Measurements from ENCODE around the gene NLRP8. TPM values are rescaled to one million over a fixed set of nuclear protein-coding genes. Genes with fewer than 3 reads are reported as not detected.

NLRP8 gene
- total and polyA plus RNA-seq, 10 of the 15 experiments (the other 5 are each of a cell fraction or from before 2014, with no cell fraction given): 0.04 TPM; not detected in 9

- 30% methylated on average over 9 of the region's 9 CpGs for WGBS (ENCODE audit: insufficient coverage, insufficient replicate concordance, low lambda C conversion rate, missing lambda C conversion rate)
- RAD21 ChIA-PET (ENCODE audit: unreplicated experiment): no interaction called here
- H3K27me3 ChIP-seq (replicated peaks in 1 of 2; ENCODE audit: control insufficient read depth in 2 of 2, insufficient read depth in 2 of 2, low read length in 1 of 2): no peaks in the 10 kb centered on the region
- no peak overlapping the region for H2AFZ ChIP-seq (ENCODE audit: control insufficient read depth, low read depth, low read length)
- H3K4me1 ChIP-seq (ENCODE audit: control insufficient read depth, insufficient read depth, low read length): no peaks in the 10 kb centered on the region
- no peaks in the 10 kb centered on the region; the same call in 2 of the 3 replicates for H3K9me3 ChIP-seq (replicated peaks; ENCODE audit: control insufficient read depth, insufficient read depth, low read length)
- H3K9ac ChIP-seq (ENCODE audit: control insufficient read depth, insufficient read depth, low read length): no peak overlapping the region
- H3K4me3 ChIP-seq: no peak overlapping the region
- H3K36me3 ChIP-seq (ENCODE audit: control insufficient read depth in 2 of 2, insufficient read depth in 2 of 2, low read length in 1 of 2): no peaks in the 10 kb centered on the region
- DNase-seq (ENCODE audit: low read depth, low spot score) (no peak), ATAC-seq (no peak), FAIRE-seq (no peak)
- SMC1A ChIA-PET (ENCODE audit: uncharacterized antibody, unreplicated experiment): no interaction called here
- H3K79me2 ChIP-seq (ENCODE audit: control insufficient read depth, insufficient read depth, low read length): no peaks in the 10 kb centered on the region
- BruUV-seq (replicated peaks): no TSS peak
- POLR2A ChIA-PET: no interaction called here
- TF ChIP-seq CHD1 (IDR thresholded peaks at IDR 0.05; ENCODE audit: low read depth, low read length) (no peak), CREB1 (IDR thresholded peaks at IDR 0.05; ENCODE audit: low read depth) (no peak)
- H3K27ac ChIP-seq (ENCODE audit: control insufficient read depth, insufficient read depth): no peak overlapping the region
- H4K20me1 ChIP-seq (ENCODE audit: control insufficient read depth, insufficient read depth): no peaks in the 10 kb centered on the region
- intact Hi-C loops (cut with micrococcal nuclease; ENCODE audit: unreplicated experiment) (no loop called here), in situ Hi-C loops (cut with MboI) (no loop called here)
- no peak overlapping the region for H3K4me2 ChIP-seq (ENCODE audit: control insufficient read depth, insufficient read depth)
- CTCF ChIA-PET: no interaction called here
These were observed 32.8 kb downstream of the NLRP8 start for GRCh38 chr19:55980415-55980814.

GRCh38 chr19:55985254-55985653 lies 37.6 kb downstream of the NLRP8 start:
- TF ChIP-seq RAD51 (IDR thresholded peaks at IDR 0.05) (peak; percentile 59; the same call in 1 of the 2 replicates), EED (IDR thresholded peaks at IDR 0.05; ENCODE audit: low read depth) (no peak)
- no peak overlapping the region for H3K4me2 ChIP-seq (ENCODE audit: control insufficient read depth, insufficient read depth)
- H4K20me1 ChIP-seq (ENCODE audit: control insufficient read depth, insufficient read depth): no peaks in the 10 kb centered on the region
- no peak overlapping the region for H3K4me3 ChIP-seq
- ATAC-seq (no peak), DNase-seq (ENCODE audit: low read depth, low spot score) (no peak), FAIRE-seq (no peak)
- H2AFZ ChIP-seq (ENCODE audit: control insufficient read depth, low read depth, low read length): no peak overlapping the region
- no peak overlapping the region for H3K27ac ChIP-seq (ENCODE audit: control insufficient read depth, insufficient read depth)
- BruUV-seq (replicated peaks): no TSS peak
- no peak overlapping the region for H3K9ac ChIP-seq (ENCODE audit: control insufficient read depth, insufficient read depth, low read length)
- intact Hi-C loops (cut with micrococcal nuclease; ENCODE audit: unreplicated experiment) (no loop called here), in situ Hi-C loops (cut with MboI) (no loop called here)
- no peaks in the 10 kb centered on the region for H3K36me3 ChIP-seq (ENCODE audit: control insufficient read depth in 2 of 2, insufficient read depth in 2 of 2, low read length in 1 of 2)
- no peaks in the 10 kb centered on the region for H3K4me1 ChIP-seq (ENCODE audit: control insufficient read depth, insufficient read depth, low read length)
- no peaks in the 10 kb centered on the region for H3K27me3 ChIP-seq (replicated peaks in 1 of 2; ENCODE audit: control insufficient read depth in 2 of 2, insufficient read depth in 2 of 2, low read length in 1 of 2)
- ChIA-PET SMC1A (ENCODE audit: uncharacterized antibody, unreplicated experiment) (no interaction called here), RAD21 (ENCODE audit: unreplicated experiment) (no interaction called here), CTCF (no interaction called here), POLR2A (no interaction called here)
- 27% methylated on average over 1 of the region's 1 CpG for WGBS (ENCODE audit: insufficient coverage, insufficient replicate concordance, low lambda C conversion rate, missing lambda C conversion rate)
- no peaks in the 10 kb centered on the region; the same call in 2 of the 3 replicates for H3K9me3 ChIP-seq (replicated peaks; ENCODE audit: control insufficient read depth, insufficient read depth, low read length)
- H3K79me2 ChIP-seq (ENCODE audit: control insufficient read depth, insufficient read depth, low read length): no peaks in the 10 kb centered on the region
